ENCODE results near the gene GPRIN2.

GRCh38 chr10:46555366-46555712 lies 1.1 kb downstream of the GPRIN2 start:
- TF ChIP-seq FOSL1 (IDR thresholded peaks at IDR 0.05; ENCODE audit: insufficient read depth, low read depth, low read length), result no peak
- no peak for TF ChIP-seq PHF8 (conservative IDR thresholded peaks at IDR 0.05; ENCODE audit: low read depth, low read length)
- TF ChIP-seq SAP30 (IDR thresholded peaks at IDR 0.05; ENCODE audit: insufficient read depth, insufficient replicate concordance, low read length), result no peak
- no peak for TF ChIP-seq CHD2 (IDR thresholded peaks at IDR 0.05; ENCODE audit: low read length)
- TF ChIP-seq CTCF (IDR thresholded peaks at IDR 0.05; ENCODE audit: control extremely low read depth in 1 of 3, insufficient read depth in 1 of 3, low read depth in 1 of 3, low read length in 3 of 3), result no peak
- no peak for TF ChIP-seq POLR2AphosphoS5 (IDR thresholded peaks at IDR 0.05; ENCODE audit: low read depth, low read length)
